Kidney (tissue), 14 donors: Measurements from ENCODE around the gene CXCL1. TPM values are rescaled to one million over a fixed set of nuclear protein-coding genes. Genes with fewer than 3 reads are reported as not detected.
A peak's percentile ranks its signal among the peaks of the same experiment; 100 is the strongest.

Experiments used
- DNase-seq, 5 donors: peaks; one replicate each; pipeline ENCODE4 v3.0.0-alpha.2; 2013 to 2020
- FAIRE-seq: peaks from 2 replicates; lab custom pipeline; 2012; peaks lifted over from hg19 to GRCh38; lab: Jason Lieb, UNC
- H3K27ac ChIP-seq, 2 donors: one replicate each; pipeline ENCODE4 v1.7.0; 2013; ENCODE audit warnings: low read depth in 2 of 2, low read length in 2 of 2, inconsistent platforms in 1 of 2
- H3K27me3 ChIP-seq: one replicate; pipeline ENCODE4 v1.7.1; 2013; ENCODE audit warnings: low read length, inconsistent platforms; ENCODE audit not compliant: control insufficient read depth, insufficient read depth
- H3K36me3 ChIP-seq, 3 donors: one replicate each; pipeline versions ENCODE4 v1.7.0 to v1.7.1; 2013; ENCODE audit warnings: low read length in 3 of 3, control low read depth in 1 of 3, inconsistent platforms in 1 of 3; ENCODE audit not compliant: insufficient read depth in 3 of 3, control insufficient read depth in 2 of 3
- H3K4me1 ChIP-seq, 3 donors: one replicate each; pipeline versions ENCODE4 v1.7.0 to v1.7.1; 2013; ENCODE audit warnings: low read length in 3 of 3, inconsistent platforms in 1 of 3, low read depth in 1 of 3; ENCODE audit not compliant: control insufficient read depth in 2 of 3, insufficient read depth in 2 of 3
- H3K4me3 ChIP-seq, 3 donors: one replicate each; pipeline versions ENCODE4 v1.7.0 to v1.8.1; 2013; ENCODE audit warnings: low read length in 3 of 3, control low read depth in 1 of 3, inconsistent platforms in 1 of 3
- H3K9ac ChIP-seq, 3 donors: one replicate each; pipeline versions ENCODE4 v1.7.0 to v1.7.1; 2013; ENCODE audit warnings: low read length in 3 of 3, control low read depth in 1 of 3, inconsistent platforms in 1 of 3
- H3K9me3 ChIP-seq, 3 donors: one replicate each; pipeline versions ENCODE4 v1.7.0 to v1.7.1; 2013; ENCODE audit warnings: low read length in 3 of 3, control low read depth in 1 of 3, inconsistent platforms in 1 of 3; ENCODE audit not compliant: control insufficient read depth in 2 of 3, insufficient read depth in 1 of 3
- CTCF ChIP-seq: IDR thresholded peaks from 3 replicates; pipeline ENCODE4 v1.5.1; 2012; ENCODE audit warnings: mild to moderate bottlenecking, moderate library complexity, borderline replicate concordance; ENCODE audit not compliant: insufficient read depth; ENCODE audit errors: extremely low read depth
- intact Hi-C: fragments of 100-400 bp; cut with DNase I; formaldehyde crosslinking; loops from one replicate; pipeline ENCODE4 v1.11.1; 2022
- polyA plus RNA-seq: library from polyadenylated mRNA; stranded (reverse); fragments of 350-450 nt; fragmentation: Illumina TruSeq; extraction: RNeasy Lipid Tissue Mini Kit (QIAGEN cat#74804); gene quantifications from one replicate; pipeline ENCODE4 v1.2.3, GENCODE V29; 2014; ENCODE audit warnings: low read depth, low replicate concordance; ENCODE audit not compliant: insufficient read depth
- total RNA-seq: library from RNA; stranded (reverse); fragmentation: NEBNext Ultra II Directional; extraction: Animal tissue kit (Norgen Biotek cat#: 25700); gene quantifications from one replicate; pipeline ENCODE4 v1.2.1, GENCODE V29; 2021
- donor health status: control.
- donor health status: control.
- donor health status: control.
- donor health status: control.
- donor health status: control.
- donor health status: DM: yes; HTN: yes; CAD: no.
- donor health status: Normal renal cell carcinoma (clear cell type).

Gene CXCL1
- total and polyA plus RNA-seq, 2 donors from 2014 or later = 6.4 to 29.7 TPM

- Histone ChIP-seq H3K27me3 (no peaks in the 10 kb centered on the region), H3K4me1 (no peaks in the 10 kb centered on the region), H3K36me3 (no peaks in the 10 kb centered on the region), H3K9me3 (no peaks in the 10 kb centered on the region), H3K27ac (no peak overlapping the region), H3K4me3 (no peak overlapping the region), H3K9ac (no peak overlapping the region)
- FAIRE-seq (no peak), DNase-seq (no peak)
- no peak for TF ChIP-seq CTCF
- intact Hi-C loops = no loop called here
These were observed 37.6 kb upstream of the CXCL1 start for GRCh38 chr4:73831569-73831968.

- FAIRE-seq = no peak
- Histone ChIP-seq H3K36me3 (no peaks in the 10 kb centered on the region), H3K27ac (no peak overlapping the region), H3K9ac (no peak overlapping the region), H3K27me3 (no peaks in the 10 kb centered on the region), H3K4me3 (no peak overlapping the region), H3K9me3 (no peaks in the 10 kb centered on the region), H3K4me1 (no peaks in the 10 kb centered on the region)
- TF ChIP-seq CTCF = no peak
- intact Hi-C loops = no loop called here
- DNase-seq = no peak
These were observed 36.4 kb upstream of the CXCL1 start for GRCh38 chr4:73832651-73833237.

- no peak for FAIRE-seq
- peak within 1 kb of the TSS in 2 of 3 donors; percentile 43 to 50 for H3K4me3 ChIP-seq
- no peaks in the 10 kb centered on the region for H3K9me3 ChIP-seq
- H3K36me3 ChIP-seq = no peaks in the 10 kb centered on the region
- peaks cover 2% of the 10 kb centered on the region for H3K27me3 ChIP-seq
- no peak within 1 kb of the TSS for H3K27ac ChIP-seq
- H3K9ac ChIP-seq = no peak within 1 kb of the TSS
- no peaks in the 10 kb centered on the region for H3K4me1 ChIP-seq
- DNase-seq = peak; percentile 24 to 82 (median 34)
- no peak for TF ChIP-seq CTCF
- intact Hi-C loops = no loop called here
These were observed 32.6 kb upstream of the CXCL1 start, which contains the start of gene CXCL6 for GRCh38 chr4:73836373-73837279. TSS of gene CXCL6 (plus strand) at chr4:73836678. CDS start at chr4:73836751, 73 bp downstream.
